ENCODE measurements around the gene AFF2.

AFF2 gene

GRCh38 chrX:148917441-148917840, 417.0 kb downstream of the AFF2 start:
- Histone ChIP-seq H3K4me1 (ENCODE audit: insufficient read depth, poor library complexity, severe bottlenecking) (no peaks in the 10 kb centered on the region), H3K36me3 (ENCODE audit: low read depth) (no peaks in the 10 kb centered on the region), H3K27ac (ENCODE audit: poor library complexity, severe bottlenecking) (no peak overlapping the region), H3K27me3 (ENCODE audit: insufficient read depth, poor library complexity, severe bottlenecking) (no peaks in the 10 kb centered on the region), H3K9me3 (ENCODE audit: severe bottlenecking) (no peaks in the 10 kb centered on the region), H3K4me3 (ENCODE audit: severe bottlenecking) (no peak overlapping the region)
- DNase-seq (ENCODE audit: low spot score), result no peak
- no peak for ATAC-seq (ENCODE audit: low read depth)
- TF ChIP-seq, protein P1, sequence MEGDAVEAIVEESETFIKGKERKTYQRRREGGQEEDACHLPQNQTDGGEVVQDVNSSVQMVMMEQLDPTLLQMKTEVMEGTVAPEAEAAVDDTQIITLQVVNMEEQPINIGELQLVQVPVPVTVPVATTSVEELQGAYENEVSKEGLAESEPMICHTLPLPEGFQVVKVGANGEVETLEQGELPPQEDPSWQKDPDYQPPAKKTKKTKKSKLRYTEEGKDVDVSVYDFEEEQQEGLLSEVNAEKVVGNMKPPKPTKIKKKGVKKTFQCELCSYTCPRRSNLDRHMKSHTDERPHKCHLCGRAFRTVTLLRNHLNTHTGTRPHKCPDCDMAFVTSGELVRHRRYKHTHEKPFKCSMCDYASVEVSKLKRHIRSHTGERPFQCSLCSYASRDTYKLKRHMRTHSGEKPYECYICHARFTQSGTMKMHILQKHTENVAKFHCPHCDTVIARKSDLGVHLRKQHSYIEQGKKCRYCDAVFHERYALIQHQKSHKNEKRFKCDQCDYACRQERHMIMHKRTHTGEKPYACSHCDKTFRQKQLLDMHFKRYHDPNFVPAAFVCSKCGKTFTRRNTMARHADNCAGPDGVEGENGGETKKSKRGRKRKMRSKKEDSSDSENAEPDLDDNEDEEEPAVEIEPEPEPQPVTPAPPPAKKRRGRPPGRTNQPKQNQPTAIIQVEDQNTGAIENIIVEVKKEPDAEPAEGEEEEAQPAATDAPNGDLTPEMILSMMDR (IDR thresholded peaks at IDR 0.05; ENCODE audit: poor library complexity, severe bottlenecking), result no peak

DNA sequence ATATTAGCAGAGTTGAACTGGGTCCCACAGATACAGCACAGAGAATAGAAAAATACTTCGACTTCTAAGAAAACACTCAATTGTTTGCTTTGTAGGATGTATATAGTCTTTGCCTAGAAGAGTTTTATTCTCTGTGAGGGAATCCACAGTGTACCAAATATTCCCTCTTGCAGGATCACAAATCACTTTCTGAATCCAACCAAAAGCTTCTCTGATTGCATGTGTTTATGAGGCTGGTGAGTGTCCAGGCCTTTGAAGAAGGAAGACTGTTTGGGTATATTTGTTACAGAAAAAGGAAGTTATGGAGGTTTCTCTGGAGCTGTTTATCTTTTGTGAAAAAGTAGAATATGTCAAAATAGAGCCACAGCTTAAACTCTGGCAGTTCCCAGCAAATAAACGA, 423.2 kb downstream of the AFF2 start:
- H3K4me3 ChIP-seq (ENCODE audit: severe bottlenecking), result no peak overlapping the region
- H3K27me3 ChIP-seq (ENCODE audit: insufficient read depth, poor library complexity, severe bottlenecking), result no peaks in the 10 kb centered on the region
- no peaks in the 10 kb centered on the region for H3K4me1 ChIP-seq (ENCODE audit: insufficient read depth, poor library complexity, severe bottlenecking)
- H3K9me3 ChIP-seq (ENCODE audit: severe bottlenecking), result no peaks in the 10 kb centered on the region
- TF ChIP-seq, protein P1 (IDR thresholded peaks at IDR 0.05; ENCODE audit: poor library complexity, severe bottlenecking), result no peak
- ATAC-seq (ENCODE audit: low read depth) (no peak), DNase-seq (ENCODE audit: low spot score) (no peak)
- no peaks in the 10 kb centered on the region for H3K36me3 ChIP-seq (ENCODE audit: low read depth)
- H3K27ac ChIP-seq (ENCODE audit: poor library complexity, severe bottlenecking), result no peak overlapping the region

DNA sequence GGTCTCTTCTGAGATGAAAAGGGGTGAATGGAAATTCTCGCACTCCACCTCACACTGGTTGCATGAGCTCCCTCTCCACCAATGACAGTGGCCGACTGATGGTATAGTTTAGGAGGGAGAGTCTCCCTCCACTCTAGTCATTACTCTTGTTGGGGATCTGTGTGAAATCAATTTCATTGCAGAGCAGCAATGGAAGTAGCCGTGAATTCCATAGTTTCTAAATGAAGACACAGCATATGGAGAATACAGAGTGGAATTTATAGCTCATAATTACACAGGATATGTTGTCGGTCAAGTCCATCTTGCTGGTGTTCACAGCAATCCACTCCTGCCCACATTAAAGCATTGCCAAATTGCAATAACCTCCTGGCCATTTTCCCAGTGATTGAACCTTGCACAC, 426.0 kb downstream of the AFF2 start:
- no peaks in the 10 kb centered on the region for H3K36me3 ChIP-seq (ENCODE audit: low read depth)
- H3K4me1 ChIP-seq (ENCODE audit: insufficient read depth, poor library complexity, severe bottlenecking), result no peaks in the 10 kb centered on the region
- DNase-seq (ENCODE audit: low spot score) (no peak), ATAC-seq (ENCODE audit: low read depth) (no peak)
- no peak overlapping the region for H3K27ac ChIP-seq (ENCODE audit: poor library complexity, severe bottlenecking)
- H3K27me3 ChIP-seq (ENCODE audit: insufficient read depth, poor library complexity, severe bottlenecking), result no peaks in the 10 kb centered on the region
- TF ChIP-seq, protein P1 (IDR thresholded peaks at IDR 0.05; ENCODE audit: poor library complexity, severe bottlenecking), result no peak
- no peaks in the 10 kb centered on the region for H3K9me3 ChIP-seq (ENCODE audit: severe bottlenecking)
- H3K4me3 ChIP-seq (ENCODE audit: severe bottlenecking), result no peak overlapping the region

DNA sequence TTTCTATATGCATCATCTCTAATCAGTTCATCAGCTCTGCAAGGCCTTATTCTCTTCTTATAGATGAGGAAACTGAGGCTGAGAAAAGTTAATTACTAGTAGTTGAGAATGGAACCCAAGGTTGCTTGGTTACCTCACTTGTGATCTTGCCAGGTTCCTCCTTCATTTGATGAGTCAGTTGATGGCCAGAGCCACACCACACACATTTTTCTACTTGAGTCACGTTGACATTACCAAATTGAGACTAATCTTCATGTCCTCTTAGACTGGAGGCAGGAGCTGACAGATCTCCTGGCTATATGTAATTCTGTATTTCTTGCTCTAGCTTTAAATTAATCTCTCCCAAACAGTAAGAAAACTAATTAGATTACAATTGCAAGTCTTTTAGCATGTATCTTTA, 428.4 kb downstream of the AFF2 start:
- H3K27me3 ChIP-seq (ENCODE audit: insufficient read depth, poor library complexity, severe bottlenecking), result no peaks in the 10 kb centered on the region
- no peak overlapping the region for H3K4me3 ChIP-seq (ENCODE audit: severe bottlenecking)
- H3K4me1 ChIP-seq (ENCODE audit: insufficient read depth, poor library complexity, severe bottlenecking), result no peaks in the 10 kb centered on the region
- no peak overlapping the region for H3K27ac ChIP-seq (ENCODE audit: poor library complexity, severe bottlenecking)
- H3K36me3 ChIP-seq (ENCODE audit: low read depth), result no peaks in the 10 kb centered on the region
- TF ChIP-seq, protein P1 (IDR thresholded peaks at IDR 0.05; ENCODE audit: poor library complexity, severe bottlenecking), result no peak
- no peaks in the 10 kb centered on the region for H3K9me3 ChIP-seq (ENCODE audit: severe bottlenecking)
- no peak for DNase-seq (ENCODE audit: low spot score)
- ATAC-seq (ENCODE audit: low read depth), result no peak; the same call in 2 of the 3 replicates

DNA sequence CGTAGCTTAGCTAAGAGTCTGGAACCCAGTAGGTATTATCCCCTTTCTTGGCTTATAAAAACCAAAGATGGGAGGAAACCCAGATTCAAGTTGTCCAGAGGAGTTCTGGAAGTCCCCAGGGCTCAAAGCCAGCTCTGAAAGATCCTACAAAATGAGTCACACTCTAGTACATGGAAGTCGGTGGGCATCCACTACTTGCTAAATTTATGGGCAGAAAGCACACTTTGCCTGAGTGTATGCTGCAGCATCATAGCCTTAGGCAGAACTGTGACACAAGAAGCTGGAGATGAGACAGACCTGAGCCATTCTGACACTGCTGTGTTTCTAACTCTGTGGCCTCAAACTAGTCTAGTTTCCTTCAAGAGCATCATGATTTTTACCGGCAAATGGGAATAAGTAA, 429.3 kb downstream of the AFF2 start:
- Histone ChIP-seq H3K36me3 (ENCODE audit: low read depth) (no peaks in the 10 kb centered on the region), H3K9me3 (ENCODE audit: severe bottlenecking) (no peaks in the 10 kb centered on the region), H3K27ac (ENCODE audit: poor library complexity, severe bottlenecking) (no peak overlapping the region), H3K4me3 (ENCODE audit: severe bottlenecking) (no peak overlapping the region), H3K4me1 (ENCODE audit: insufficient read depth, poor library complexity, severe bottlenecking) (no peaks in the 10 kb centered on the region), H3K27me3 (ENCODE audit: insufficient read depth, poor library complexity, severe bottlenecking) (no peaks in the 10 kb centered on the region)
- DNase-seq (ENCODE audit: low spot score) (no peak), ATAC-seq (ENCODE audit: low read depth) (no peak)
- TF ChIP-seq, protein P1 (IDR thresholded peaks at IDR 0.05; ENCODE audit: poor library complexity, severe bottlenecking), result no peak

Measured in RWPE2 (cell line).